ENCODE data around the gene SOS2. TPM values are rescaled to one million over a fixed set of nuclear protein-coding genes. Genes with fewer than 3 reads are reported as not detected.

Gene SOS2
- total and polyA plus RNA-seq, 2 of the 4 experiments (the other 2 are of a cell fraction), result 6.3 to 10.9 TPM

DNA sequence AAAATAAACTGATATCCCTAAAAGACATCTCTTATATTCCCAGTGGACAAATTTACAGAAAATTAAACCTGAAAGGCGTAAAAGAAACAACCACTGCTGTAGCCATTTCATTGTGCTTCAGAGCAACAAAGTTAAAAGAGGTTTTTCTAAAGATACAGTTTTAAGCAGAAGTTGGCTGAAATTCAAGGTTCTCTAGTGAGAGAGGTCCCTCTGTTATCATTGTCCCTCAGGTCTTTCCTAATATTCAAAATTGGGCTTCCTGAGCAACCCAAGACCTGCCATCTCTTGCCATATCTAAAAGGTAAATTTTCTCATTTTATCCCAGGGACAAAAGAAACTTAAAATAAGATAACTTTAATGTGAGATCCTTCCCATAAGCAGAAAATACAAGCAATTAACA, 10.7 kb upstream of the SOS2 start:
- POLR2A ChIA-PET (ENCODE audit: unreplicated experiment), result no interaction called here
- no peak overlapping the region for H2BK5ac ChIP-seq (ENCODE audit: low read depth, low read length, poor library complexity, severe bottlenecking)
- H4K5ac ChIP-seq (ENCODE audit: low read depth, low read length), result no peak overlapping the region
- no peak overlapping the region for H3K9ac ChIP-seq (ENCODE audit: low read depth, low read length)
- H2BK15ac ChIP-seq (ENCODE audit: low read depth, low read length), result no peak overlapping the region
- no peak overlapping the region for H3K4ac ChIP-seq (ENCODE audit: low read depth, low read length)
- H3K23ac ChIP-seq (ENCODE audit: low read depth, low read length), result no peak overlapping the region
- no peak overlapping the region for H4K91ac ChIP-seq (ENCODE audit: insufficient read depth, low read depth, low read length)
- CTCF ChIA-PET, result interaction anchor here (0.6 kb wide), 1 partner anchor 392 kb away, joined by 3 read pairs; no protein-coding TSS in a partner anchor
- H3K79me1 ChIP-seq (ENCODE audit: low read depth in 1 of 2, low read length in 2 of 2), result no peaks in the 10 kb centered on the region
- WGBS, 2 experiments (ENCODE audit: extremely low coverage in 2 of 2, insufficient read length in 1 of 2), result no CpG with 5 or more reads among the region's 1 CpG
- no peaks in the 10 kb centered on the region for H3K9me1 ChIP-seq (ENCODE audit: insufficient read depth, low read length)
- in situ Hi-C loops (cut with MboI; ENCODE audit: low sequenced_read_pairs), result no loop called here
- no peak overlapping the region for H2BK120ac ChIP-seq (ENCODE audit: low read depth, low read length)
- no peak overlapping the region for H3K18ac ChIP-seq (ENCODE audit: low read depth, low read length)
- ATAC-seq (ENCODE audit: low read depth), result no peak
- no peaks in the 10 kb centered on the region for H4K20me1 ChIP-seq (ENCODE audit: insufficient read depth, low read length)
- no peak overlapping the region for H3K4me2 ChIP-seq (ENCODE audit: low read depth, low read length)
- H3K56ac ChIP-seq (ENCODE audit: extremely low read depth, insufficient read depth, low read length), result no peak overlapping the region
- no peaks in the 10 kb centered on the region for H3K36me3 ChIP-seq (ENCODE audit: control insufficient read depth, insufficient read depth, low read length)
- H3K9me3 ChIP-seq (ENCODE audit: control insufficient read depth, insufficient read depth, low read length), result no peaks in the 10 kb centered on the region
- H3K14ac ChIP-seq (replicated peaks; ENCODE audit: low read depth, low read length), result no peak overlapping the region
- dilution Hi-C loops (cut with HindIII; ENCODE audit: low sequenced_read_pairs, unreplicated experiment), result no loop called here
- H3K27me3 ChIP-seq (ENCODE audit: control insufficient read depth, insufficient read depth, low read length), result no peaks in the 10 kb centered on the region
- H3K4me3 ChIP-seq (ENCODE audit: insufficient read depth, low read depth, low read length), result no peak overlapping the region
- BruUV-seq (replicated peaks), result no TSS peak
- H3K27ac ChIP-seq (ENCODE audit: insufficient read depth, low read length), result no peak overlapping the region
- no peak overlapping the region for H2AK9ac ChIP-seq (replicated peaks; ENCODE audit: low read depth, low read length, poor library complexity)
- intact Hi-C loops (cut with micrococcal nuclease), result no loop called here
- TF ChIP-seq MXI1 (IDR thresholded peaks at IDR 0.05; ENCODE audit: borderline replicate concordance, low read depth, low read length) (no peak), POLR2A (IDR thresholded peaks at IDR 0.05; ENCODE audit: low read depth, low read length) (no peak), CHD1 (IDR thresholded peaks at IDR 0.05; ENCODE audit: low read depth, low read length) (no peak), CEBPB (IDR thresholded peaks at IDR 0.05; ENCODE audit: low read depth, low read length) (no peak), RCOR1 (IDR thresholded peaks at IDR 0.05; ENCODE audit: insufficient replicate concordance, low read length) (no peak)
- TF ChIP-seq, protein P1, sequence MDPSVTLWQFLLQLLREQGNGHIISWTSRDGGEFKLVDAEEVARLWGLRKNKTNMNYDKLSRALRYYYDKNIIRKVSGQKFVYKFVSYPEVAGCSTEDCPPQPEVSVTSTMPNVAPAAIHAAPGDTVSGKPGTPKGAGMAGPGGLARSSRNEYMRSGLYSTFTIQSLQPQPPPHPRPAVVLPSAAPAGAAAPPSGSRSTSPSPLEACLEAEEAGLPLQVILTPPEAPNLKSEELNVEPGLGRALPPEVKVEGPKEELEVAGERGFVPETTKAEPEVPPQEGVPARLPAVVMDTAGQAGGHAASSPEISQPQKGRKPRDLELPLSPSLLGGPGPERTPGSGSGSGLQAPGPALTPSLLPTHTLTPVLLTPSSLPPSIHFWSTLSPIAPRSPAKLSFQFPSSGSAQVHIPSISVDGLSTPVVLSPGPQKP (IDR thresholded peaks at IDR 0.05; ENCODE audit: borderline replicate concordance, low read depth, low read length), result no peak
- no peak overlapping the region for H2AFZ ChIP-seq (replicated peaks; ENCODE audit: low read length, poor library complexity)
- no peak overlapping the region for H2AK5ac ChIP-seq (ENCODE audit: low read depth, low read length)
- no peaks in the 10 kb centered on the region for H3K4me1 ChIP-seq (ENCODE audit: control insufficient read depth, insufficient read depth, low read length)
- H2BK20ac ChIP-seq (ENCODE audit: low read depth, low read length), result no peak overlapping the region
- no peak for DNase-seq
- H4K8ac ChIP-seq (ENCODE audit: low read depth in 2 of 2, low read length in 2 of 2), result no peak overlapping the region
